Right lung (tissue), 5 donors: ENCODE data around the gene PIGQ. TPM values are rescaled to one million over a fixed set of nuclear protein-coding genes. Genes with fewer than 3 reads are reported as not detected.

Source experiments
- DNase-seq, 2 donors: peaks; one replicate each; pipeline ENCODE4 v3.0.0-alpha.2; 2013
- polyA plus RNA-seq, 5 donors: library from polyadenylated mRNA; unstranded; fragments of 120-200 nt; gene quantifications; one replicate each; pipeline versions ENCODE4 v1.2.1 to v1.2.3, GENCODE V29; 2013; ENCODE audit warnings: inconsistent platforms in 1 of 5, low replicate concordance in 1 of 5; ENCODE audit not compliant: insufficient read length in 5 of 5, insufficient read depth in 1 of 5

PIGQ gene
- polyA plus RNA-seq, 5 donors, result 28.8 to 48.1 (median 35.6) TPM

DNA sequence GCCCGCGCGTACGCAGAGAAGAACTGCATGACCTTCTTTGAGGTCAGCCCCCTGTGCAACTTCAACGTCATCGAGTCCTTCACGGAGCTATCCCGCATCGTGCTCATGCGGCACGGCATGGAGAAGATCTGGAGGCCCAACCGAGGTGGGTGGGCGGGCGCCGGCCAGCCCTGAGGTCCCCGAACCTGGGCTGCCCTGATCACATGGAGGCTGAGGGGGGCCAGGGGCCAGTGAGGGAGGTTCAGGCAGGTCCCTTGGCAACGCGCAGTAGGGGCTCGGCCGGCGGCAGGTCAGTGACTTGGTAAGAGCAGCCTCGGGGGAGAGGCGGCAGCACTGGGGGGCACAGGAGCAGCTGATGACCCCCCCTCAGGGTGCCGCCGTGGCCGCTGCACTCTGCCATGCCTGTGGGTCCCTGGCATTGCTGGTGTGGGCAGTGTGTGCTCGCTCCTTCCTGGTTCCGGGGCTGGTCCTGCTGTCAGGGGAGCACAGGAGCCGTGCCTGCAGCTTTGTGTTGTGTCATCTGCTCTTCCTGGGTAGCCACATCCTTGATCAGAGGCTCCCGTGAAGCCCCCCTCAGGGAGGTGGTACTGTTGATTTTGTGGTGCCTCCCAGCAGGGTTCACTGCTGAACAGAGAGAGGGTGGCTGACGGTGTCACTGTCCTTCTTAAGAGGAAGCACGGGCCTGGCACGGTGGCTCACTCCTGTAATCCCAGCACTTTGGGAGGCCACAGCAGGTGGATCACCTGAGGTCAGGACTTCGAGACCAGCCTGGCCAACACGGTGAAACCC, 56.4 kb downstream of the PIGQ start:
- no peak for DNase-seq

GRCh38 chr16:626787-627453, 57.2 kb downstream of the PIGQ start:
- DNase-seq, result no peak

DNA sequence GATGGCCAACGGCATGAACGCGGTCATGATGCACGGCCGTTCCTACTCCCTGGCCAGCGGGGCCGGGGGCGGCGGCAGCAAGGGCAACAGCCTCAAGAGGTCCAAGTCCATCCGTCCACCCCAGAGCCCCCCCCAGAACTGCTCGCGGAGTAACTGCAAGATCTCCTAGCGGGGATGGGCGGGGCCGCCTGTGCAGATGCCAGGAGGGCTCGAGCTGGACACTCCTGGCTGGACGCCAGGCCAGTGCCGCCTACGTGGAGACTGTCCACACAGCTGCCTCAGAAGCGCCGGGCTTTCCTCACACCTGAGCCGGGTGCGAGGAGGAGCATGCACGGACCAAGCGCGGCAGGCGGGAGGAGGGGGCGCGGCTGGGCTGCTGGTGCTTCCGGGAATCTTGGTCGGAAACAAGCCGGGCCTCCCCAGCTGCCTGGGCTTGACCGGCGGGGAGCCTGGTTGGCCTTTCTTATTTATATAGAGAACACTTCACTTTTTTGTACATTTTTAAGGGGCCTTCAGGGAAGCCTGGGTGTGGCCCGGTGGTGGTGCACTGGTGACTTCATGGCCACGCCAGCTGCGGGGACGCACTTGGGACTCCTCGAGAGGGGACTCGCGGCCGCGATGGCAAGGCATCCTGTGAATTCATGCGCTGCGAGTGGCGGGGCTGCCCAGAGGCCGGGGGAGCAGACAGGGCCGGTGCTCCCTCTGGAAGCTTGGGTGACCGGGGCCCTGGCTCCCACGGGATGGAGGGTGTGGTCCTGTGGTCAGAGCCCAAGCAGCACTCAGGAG, 57.9 kb downstream of the PIGQ start:
- DNase-seq, result no peak

DNA sequence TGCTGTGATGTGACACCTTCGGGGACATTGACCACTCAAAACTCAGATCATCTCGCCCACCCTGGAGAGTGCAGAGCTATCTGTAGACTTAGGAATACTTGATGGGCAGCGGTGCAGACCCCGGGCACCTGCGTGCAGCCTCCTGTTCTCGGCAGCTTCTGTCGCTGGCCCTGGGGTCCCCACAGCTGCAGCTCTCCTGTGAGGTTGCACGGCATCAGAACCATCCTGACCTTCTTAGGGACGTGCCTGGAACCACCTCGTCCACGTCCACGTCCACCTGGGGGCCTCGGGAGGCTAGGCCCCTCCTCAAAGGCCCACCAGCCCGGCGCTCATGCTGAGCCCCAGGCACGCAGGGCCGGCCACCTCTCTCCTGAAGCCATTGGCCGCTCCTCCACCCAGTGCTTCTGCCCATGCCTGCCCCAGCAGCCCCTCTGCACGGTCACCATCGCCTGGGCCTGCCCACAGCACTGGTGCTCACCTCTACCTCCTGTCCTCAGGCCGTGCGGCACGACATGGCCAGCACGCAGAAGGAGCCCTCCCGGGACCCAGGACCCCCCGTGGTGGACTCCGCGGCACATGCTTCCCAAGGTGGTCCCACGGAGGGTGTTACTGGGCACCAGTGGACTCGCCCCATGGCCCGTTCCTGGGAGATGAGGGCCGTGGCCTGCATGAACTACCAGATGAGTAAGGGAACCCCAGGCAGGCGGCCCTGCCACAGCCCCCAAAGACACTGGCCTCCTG, 58.7 kb downstream of the PIGQ start:
- DNase-seq, result no peak

DNA sequence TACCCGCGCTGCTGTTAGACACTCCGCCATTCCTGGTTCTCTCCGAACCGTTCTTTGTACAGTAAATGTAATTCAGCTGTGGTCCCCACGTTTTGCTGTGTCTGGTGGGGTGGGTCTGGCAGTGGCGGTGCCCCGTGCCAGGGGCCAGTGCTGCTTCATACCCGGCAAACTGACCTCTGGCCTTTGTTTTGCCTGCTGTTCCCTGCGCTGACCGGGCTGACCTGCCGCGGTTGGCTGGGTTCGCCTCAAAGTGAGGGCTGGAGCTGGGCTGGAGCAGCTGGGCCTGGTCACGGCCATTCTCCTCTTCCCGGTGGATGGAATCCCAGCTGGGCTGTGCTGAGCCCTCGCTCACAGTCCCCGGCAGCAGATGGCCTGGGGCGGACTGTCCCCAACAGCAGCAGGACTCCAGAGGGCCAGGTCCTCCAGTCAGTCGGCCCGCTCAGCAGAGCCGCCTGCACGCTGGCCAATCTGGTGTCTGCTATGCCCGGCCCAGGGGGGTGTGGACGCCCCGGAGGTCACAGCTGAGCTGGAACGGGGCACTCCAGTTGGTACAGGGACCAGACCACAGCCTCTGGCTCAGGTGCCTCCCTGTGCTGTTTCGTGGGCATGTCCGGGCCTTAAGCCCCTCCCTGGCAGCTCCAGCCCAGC, 59.5 kb downstream of the PIGQ start:
- DNase-seq, result no peak

DNA sequence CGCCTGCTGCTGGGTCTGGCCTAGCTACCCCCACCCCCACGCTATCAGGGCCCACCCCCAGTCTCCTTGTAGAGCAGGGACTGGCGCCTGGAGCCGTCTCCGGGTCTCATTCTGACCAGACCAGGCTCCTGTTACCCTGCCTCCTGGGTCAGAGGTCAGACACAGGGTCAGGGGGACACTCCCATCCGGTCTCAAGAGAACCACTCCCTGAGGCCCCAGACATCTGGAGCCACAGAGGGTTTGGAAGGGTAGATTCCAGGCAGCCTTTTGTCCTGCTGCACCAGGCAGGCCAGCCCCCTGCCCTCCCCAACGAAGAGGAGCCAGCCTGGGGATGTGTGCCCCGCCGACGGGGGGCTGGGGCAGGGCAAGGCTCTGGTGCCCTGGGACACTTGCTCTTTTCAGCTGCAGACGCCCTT, 60.1 kb downstream of the PIGQ start:
- DNase-seq, result no peak

DNA sequence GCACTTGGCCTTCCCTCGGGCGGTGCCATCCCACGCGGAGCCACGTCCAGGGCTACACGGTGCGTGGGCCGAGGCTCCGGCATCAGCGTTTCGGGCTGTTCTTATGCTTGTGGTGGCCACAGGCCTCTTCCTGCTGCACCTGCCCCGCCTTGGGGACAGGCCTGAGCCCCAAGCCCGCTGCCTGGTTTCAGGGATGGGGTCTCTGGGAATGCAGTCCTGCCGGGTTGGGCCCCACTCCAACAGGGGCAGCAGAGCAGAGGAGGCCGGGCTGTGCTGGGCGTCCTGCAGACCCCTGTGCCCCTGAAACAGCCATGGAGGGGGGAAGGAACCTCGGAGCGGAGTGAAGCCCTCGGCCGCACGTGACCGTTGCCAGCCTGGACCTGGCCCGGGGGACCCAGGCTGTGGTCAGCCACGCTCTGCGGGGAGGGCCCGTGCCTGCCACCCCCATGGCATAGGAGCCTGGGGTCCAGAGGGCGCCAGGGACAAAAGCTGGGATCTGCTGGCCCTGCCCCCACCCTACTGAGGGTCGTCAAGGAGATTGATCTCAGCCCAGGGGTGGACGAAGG, 60.6 kb downstream of the PIGQ start:
- DNase-seq, result no peak

GRCh38 chr16:630815-631405, 61.1 kb downstream of the PIGQ start, which contains the start of gene WFIKKN1:
Gene WFIKKN1, plus strand, starts transcription at chr16:630985. Its CDS starts 269 bp downstream, at chr16:631254.
- DNase-seq, result no peak

- no peak for DNase-seq
These were observed 62.1 kb downstream of the PIGQ start for GRCh38 chr16:631808-632358.

- DNase-seq, result no peak
These were observed 62.9 kb downstream of the PIGQ start for GRCh38 chr16:632486-633335.

DNA sequence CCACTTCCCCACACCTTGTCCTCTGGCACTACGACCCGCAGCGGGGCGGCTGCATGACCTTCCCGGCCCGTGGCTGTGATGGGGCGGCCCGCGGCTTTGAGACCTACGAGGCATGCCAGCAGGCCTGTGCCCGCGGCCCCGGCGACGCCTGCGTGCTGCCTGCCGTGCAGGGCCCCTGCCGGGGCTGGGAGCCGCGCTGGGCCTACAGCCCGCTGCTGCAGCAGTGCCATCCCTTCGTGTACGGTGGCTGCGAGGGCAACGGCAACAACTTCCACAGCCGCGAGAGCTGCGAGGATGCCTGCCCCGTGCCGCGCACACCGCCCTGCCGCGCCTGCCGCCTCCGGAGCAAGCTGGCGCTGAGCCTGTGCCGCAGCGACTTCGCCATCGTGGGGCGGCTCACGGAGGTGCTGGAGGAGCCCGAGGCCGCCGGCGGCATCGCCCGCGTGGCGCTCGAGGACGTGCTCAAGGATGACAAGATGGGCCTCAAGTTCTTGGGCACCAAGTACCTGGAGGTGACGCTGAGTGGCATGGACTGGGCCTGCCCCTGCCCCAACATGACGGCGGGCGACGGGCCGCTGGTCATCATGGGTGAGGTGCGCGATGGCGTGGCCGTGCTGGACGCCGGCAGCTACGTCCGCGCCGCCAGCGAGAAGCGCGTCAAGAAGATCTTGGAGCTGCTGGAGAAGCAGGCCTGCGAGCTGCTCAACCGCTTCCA, 63.7 kb downstream of the PIGQ start:
- no peak for DNase-seq

Other genes with a start within 250 kb of the PIGQ start
- 10 to 100 TPM; 12.0 to 23.1 (median 17.7) TPM for gene AXIN1, start 217.2 kb upstream of the PIGQ start, polyA plus RNA-seq
- 10 to 100 TPM; 44.1 to 67.7 (median 48.7) TPM for gene MRPL28, start 199.4 kb upstream of the PIGQ start, polyA plus RNA-seq
- gene PGAP6, start 188.0 kb upstream of the PIGQ start, polyA plus RNA-seq, result 10 to 100 TPM; 32.5 to 52.5 (median 37.7) TPM
- gene NME4, start 172.8 kb upstream of the PIGQ start, polyA plus RNA-seq, result 100 to 1,000 TPM; 155 to 247 (median 168) TPM
- 10 to 100 TPM in 3 of 5 donors, 1 to 10 TPM in 2; 7.9 to 27.0 (median 14.4) TPM for gene DECR2, start 168.1 kb upstream of the PIGQ start, polyA plus RNA-seq
- gene RAB11FIP3, start 144.3 kb upstream of the PIGQ start, polyA plus RNA-seq, result 10 to 100 TPM; 42.7 to 56.7 (median 51.9) TPM
- gene CAPN15, start 42.3 kb upstream of the PIGQ start, polyA plus RNA-seq, result 10 to 100 TPM; 13.0 to 39.5 (median 20.8) TPM
- gene PRR35, start 9.6 kb upstream of the PIGQ start, polyA plus RNA-seq, result under 1 TPM in 1 of 5 donors, not detected in 4; 0.07 TPM
- 1 to 10 TPM; 1.5 to 4.9 (median 2.9) TPM for gene NHLRC4, start 3.0 kb upstream of the PIGQ start, polyA plus RNA-seq
- gene RAB40C, start 20.1 kb downstream of the PIGQ start, polyA plus RNA-seq, result 10 to 100 TPM; 15.3 to 33.7 (median 22.9) TPM
- 1 to 10 TPM in 1 of 5 donors, under 1 TPM in 4; 0.20 to 1.2 (median 0.36) TPM for gene WFIKKN1, start 61.0 kb downstream of the PIGQ start, polyA plus RNA-seq
- 10 to 100 TPM; 37.9 to 74.1 (median 49.3) TPM for gene METTL26, start 66.3 kb downstream of the PIGQ start, polyA plus RNA-seq
- gene MCRIP2, start 71.9 kb downstream of the PIGQ start, polyA plus RNA-seq, result 10 to 100 TPM in 3 of 5 donors, 1 to 10 TPM in 2; 6.0 to 16.9 (median 10.4) TPM
- 10 to 100 TPM; 31.5 to 52.8 (median 39.5) TPM for gene WDR90, start 79.4 kb downstream of the PIGQ start, polyA plus RNA-seq
- 100 to 1,000 TPM in 1 of 5 donors, 10 to 100 TPM in 4; 47.5 to 119 (median 70.3) TPM for gene RHOT2, start 98.2 kb downstream of the PIGQ start, polyA plus RNA-seq
- gene RHBDL1, start 105.7 kb downstream of the PIGQ start, polyA plus RNA-seq, result 1 to 10 TPM in 2 of 5 donors, under 1 TPM in 3; 0.38 to 1.8 (median 0.81) TPM
- 100 to 1,000 TPM in 2 of 5 donors, 10 to 100 TPM in 3; 83.8 to 142 (median 96.2) TPM for gene STUB1, start 110.4 kb downstream of the PIGQ start, polyA plus RNA-seq
- 10 to 100 TPM; 39.5 to 69.5 (median 43.3) TPM for gene JMJD8, start 114.4 kb downstream of the PIGQ start, polyA plus RNA-seq
- gene WDR24, start 120.4 kb downstream of the PIGQ start, polyA plus RNA-seq, result 10 to 100 TPM in 3 of 5 donors, 1 to 10 TPM in 2; 7.4 to 15.3 (median 11.7) TPM
- gene FBXL16, start 135.8 kb downstream of the PIGQ start, polyA plus RNA-seq, result under 1 TPM; 0.30 to 0.75 (median 0.59) TPM
- 10 to 100 TPM in 3 of 5 donors, 1 to 10 TPM in 2; 6.7 to 44.0 (median 10.8) TPM for gene METRN, start 145.2 kb downstream of the PIGQ start, polyA plus RNA-seq
- gene ANTKMT, start 151.2 kb downstream of the PIGQ start, polyA plus RNA-seq, result 10 to 100 TPM in 3 of 5 donors, 1 to 10 TPM in 2; 5.3 to 22.5 (median 10.8) TPM
- 10 to 100 TPM in 1 of 5 donors, 1 to 10 TPM in 4; 1.3 to 13.0 (median 6.3) TPM for gene CCDC78, start 156.5 kb downstream of the PIGQ start, polyA plus RNA-seq
- gene HAGHL, start 157.1 kb downstream of the PIGQ start, polyA plus RNA-seq, result 1 to 10 TPM; 2.1 to 7.3 (median 3.5) TPM
- 10 to 100 TPM; 16.2 to 25.7 (median 16.8) TPM for gene CIAO3, start 171.0 kb downstream of the PIGQ start, polyA plus RNA-seq
- gene MSLN, start 190.8 kb downstream of the PIGQ start, polyA plus RNA-seq, result 10 to 100 TPM in 4 of 5 donors, 1 to 10 TPM in 1; 9.5 to 33.2 (median 18.5) TPM
- gene RPUSD1, start 218.4 kb downstream of the PIGQ start, polyA plus RNA-seq, result 10 to 100 TPM in 3 of 5 donors, 1 to 10 TPM in 2; 8.3 to 19.2 (median 10.4) TPM
- gene CHTF18, start 218.7 kb downstream of the PIGQ start, polyA plus RNA-seq, result 10 to 100 TPM; 16.8 to 31.0 (median 25.2) TPM
- under 1 TPM in 1 of 5 donors, not detected in 4; 0.10 TPM for gene GNG13, start 230.8 kb downstream of the PIGQ start, polyA plus RNA-seq